ENCODE measurements around the gene LRFN5.

DNA sequence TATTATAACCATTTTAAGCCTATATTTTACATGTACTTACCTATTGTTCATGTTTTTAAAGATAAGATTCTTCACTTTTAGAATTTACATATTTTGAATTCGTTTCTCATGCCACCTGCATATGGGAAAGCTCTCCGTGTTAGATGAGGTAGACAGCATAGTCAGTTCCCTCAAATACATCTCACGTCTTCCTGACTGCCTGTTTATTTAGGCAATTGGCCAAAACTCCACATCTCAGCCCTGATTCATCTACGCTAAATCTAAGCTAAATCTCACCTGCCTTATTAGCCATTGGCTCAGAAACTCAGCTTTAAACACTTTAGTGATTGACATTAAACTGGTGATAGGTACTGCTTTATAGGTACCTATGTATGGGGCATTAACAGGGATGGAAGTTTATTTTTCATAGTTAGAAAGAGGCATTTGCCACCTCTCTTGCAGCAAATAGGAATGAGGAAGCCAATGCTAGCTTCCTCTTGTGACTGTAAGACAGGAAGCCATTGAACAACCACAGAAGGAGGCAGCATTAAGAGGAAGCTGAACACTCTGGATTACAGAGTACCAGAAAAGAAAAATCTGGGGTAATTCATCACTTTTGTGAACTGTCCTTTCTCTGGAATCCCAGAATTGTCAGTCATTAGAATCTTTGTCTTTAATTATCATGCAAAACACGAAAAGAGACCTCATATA, 111.9 kb downstream of the LRFN5 start:
- TF ChIP-seq, protein P1, sequence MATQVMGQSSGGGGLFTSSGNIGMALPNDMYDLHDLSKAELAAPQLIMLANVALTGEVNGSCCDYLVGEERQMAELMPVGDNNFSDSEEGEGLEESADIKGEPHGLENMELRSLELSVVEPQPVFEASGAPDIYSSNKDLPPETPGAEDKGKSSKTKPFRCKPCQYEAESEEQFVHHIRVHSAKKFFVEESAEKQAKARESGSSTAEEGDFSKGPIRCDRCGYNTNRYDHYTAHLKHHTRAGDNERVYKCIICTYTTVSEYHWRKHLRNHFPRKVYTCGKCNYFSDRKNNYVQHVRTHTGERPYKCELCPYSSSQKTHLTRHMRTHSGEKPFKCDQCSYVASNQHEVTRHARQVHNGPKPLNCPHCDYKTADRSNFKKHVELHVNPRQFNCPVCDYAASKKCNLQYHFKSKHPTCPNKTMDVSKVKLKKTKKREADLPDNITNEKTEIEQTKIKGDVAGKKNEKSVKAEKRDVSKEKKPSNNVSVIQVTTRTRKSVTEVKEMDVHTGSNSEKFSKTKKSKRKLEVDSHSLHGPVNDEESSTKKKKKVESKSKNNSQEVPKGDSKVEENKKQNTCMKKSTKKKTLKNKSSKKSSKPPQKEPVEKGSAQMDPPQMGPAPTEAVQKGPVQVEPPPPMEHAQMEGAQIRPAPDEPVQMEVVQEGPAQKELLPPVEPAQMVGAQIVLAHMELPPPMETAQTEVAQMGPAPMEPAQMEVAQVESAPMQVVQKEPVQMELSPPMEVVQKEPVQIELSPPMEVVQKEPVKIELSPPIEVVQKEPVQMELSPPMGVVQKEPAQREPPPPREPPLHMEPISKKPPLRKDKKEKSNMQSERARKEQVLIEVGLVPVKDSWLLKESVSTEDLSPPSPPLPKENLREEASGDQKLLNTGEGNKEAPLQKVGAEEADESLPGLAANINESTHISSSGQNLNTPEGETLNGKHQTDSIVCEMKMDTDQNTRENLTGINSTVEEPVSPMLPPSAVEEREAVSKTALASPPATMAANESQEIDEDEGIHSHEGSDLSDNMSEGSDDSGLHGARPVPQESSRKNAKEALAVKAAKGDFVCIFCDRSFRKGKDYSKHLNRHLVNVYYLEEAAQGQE (IDR thresholded peaks at IDR 0.05; ENCODE audit: low read depth, low read length), result no peak
- TF ChIP-seq CTCF (IDR thresholded peaks at IDR 0.05) (no peak), GATA2 (CRISPR knock-in tag; IDR thresholded peaks at IDR 0.05) (no peak), ZBTB33 (IDR thresholded peaks at IDR 0.05; ENCODE audit: borderline replicate concordance, low read depth) (no peak), SMC3 (IDR thresholded peaks at IDR 0.05; ENCODE audit: low read depth, low read length) (no peak)
- TF ChIP-seq, protein P2, sequence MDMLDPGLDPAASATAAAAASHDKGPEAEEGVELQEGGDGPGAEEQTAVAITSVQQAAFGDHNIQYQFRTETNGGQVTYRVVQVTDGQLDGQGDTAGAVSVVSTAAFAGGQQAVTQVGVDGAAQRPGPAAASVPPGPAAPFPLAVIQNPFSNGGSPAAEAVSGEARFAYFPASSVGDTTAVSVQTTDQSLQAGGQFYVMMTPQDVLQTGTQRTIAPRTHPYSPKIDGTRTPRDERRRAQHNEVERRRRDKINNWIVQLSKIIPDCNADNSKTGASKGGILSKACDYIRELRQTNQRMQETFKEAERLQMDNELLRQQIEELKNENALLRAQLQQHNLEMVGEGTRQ (IDR thresholded peaks at IDR 0.05; ENCODE audit: borderline replicate concordance, low read depth, low read length), result no peak

All from SK-N-SH (cell line).